Pons (tissue), 1 donor: Measurements from ENCODE around the gene WNT11.

Experiments
- DNase-seq: peaks from one replicate; pipeline ENCODE4 v3.0.0-alpha.2; 2016; ENCODE audit warnings: low spot score

Gene WNT11

DNA sequence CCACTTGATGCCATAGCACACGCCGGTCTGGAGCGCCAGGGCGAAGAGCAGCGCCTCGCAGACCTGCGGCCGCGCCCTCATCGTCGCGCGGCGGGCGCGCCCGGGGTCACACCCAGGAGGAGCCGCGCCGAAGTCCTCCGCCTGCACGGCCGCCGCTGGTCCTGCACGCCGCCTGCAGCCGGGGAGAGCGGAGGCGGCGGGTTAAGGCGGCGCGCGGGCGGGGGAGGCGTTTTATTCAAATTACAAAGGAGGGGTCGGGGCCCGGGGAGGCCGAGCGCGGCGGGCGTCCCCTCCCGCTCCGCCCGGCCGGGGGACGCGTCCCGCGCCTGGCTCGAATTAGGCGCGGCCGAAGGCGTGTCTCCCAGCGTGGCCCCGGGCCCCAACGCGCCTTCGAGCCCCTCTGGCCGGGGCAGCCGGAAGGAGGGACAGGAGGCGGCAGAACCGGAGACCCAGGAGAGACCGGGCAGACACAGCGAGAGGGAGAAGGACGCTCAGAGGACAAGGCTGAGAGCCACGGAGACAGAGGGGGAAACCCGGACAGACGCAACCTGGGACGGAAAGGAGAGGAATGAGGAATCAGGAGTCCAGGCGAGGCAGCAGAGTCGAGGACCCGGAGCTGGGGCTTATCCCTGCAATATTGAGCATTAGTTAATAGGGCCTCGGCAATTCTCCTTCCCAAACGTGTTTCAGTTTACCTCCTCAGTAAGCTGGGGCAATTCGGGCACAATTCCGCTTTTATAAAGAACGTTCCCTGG, at the start of gene WNT11:
Gene WNT11, minus strand, starts transcription at position 176 of the 755 bp plus-strand sequence. Its CDS starts 95 bp downstream, at position 81.
- DNase-seq, result no peak

DNA sequence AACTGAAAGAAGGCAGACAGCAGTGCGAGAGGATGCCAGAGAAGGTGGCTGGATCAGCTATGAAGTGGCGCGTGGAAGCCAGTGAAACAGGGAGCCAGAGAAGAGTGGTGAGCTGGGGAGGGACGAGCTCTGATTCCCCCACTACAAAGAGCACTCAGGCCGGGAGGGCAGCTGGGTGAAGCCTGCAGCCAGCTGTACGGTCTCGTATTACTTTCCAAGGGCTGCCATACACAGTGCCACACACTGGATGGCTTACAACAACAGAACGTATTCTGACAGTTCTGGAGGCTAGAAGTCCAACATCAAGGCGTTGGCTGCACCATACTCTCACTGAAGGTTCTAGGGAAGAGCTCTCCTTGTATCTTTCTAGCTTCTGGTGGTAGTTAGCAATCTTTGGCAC, 47.1 kb upstream of the WNT11 start:
- no peak for DNase-seq

DNA sequence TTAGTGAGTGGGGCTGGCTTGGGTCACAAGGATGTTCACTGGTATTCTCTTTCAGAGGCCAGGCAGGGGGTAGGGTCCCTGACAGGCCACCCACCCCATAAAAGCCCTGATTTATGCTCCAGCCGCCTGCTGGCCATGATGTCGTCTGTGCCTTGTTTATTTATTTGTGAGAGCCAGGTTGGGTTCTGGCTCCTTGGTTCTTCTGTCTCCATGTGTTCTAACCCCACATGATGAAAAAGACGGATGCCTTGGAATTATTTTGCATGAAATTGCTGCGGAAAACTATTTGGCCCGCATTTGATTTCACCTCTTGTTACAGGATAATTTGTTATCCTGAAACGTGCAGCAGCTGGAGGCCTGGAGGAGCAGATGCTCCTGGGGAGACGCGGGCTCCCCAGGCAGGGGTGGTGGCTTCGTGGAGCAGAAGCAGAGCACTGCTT, 46.3 kb upstream of the WNT11 start:
- no peak for DNase-seq

DNA sequence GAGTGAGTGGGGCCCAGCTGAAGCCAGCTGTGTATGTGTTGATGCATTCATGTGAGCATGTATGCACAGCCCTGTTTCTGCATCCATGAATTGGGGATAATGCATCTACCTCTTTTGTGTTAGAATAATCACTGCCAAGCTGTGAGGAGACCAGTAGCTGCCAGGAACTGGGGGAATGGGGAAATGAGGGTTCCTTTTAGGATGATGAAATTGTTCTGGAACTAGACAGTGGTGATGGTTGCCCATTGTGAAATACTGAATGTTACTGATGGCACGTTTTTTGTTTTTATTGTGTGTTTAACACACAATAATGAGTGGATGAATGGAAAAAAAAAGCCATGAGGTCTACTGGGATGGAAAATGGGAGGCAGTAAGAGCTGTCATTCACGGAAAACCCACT, 45.3 kb upstream of the WNT11 start:
- DNase-seq, result no peak

DNA sequence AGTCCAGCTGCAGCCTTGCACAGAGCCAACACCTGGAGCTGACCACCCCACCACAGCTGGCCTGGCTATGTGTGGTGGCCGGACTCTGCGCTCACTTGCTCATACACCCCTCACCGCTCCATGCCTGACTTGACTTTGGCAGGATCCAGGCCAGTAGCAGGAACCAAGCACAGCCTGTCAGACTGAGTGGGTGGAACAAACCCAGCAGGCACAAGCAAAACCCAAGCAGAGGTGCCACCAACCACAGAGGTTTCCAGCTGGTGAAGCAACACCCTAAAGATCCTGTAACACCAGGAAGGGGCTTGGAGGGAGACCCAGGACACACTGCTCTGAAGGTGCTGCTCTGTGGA, 44.9 kb upstream of the WNT11 start:
- DNase-seq, result no peak

DNA sequence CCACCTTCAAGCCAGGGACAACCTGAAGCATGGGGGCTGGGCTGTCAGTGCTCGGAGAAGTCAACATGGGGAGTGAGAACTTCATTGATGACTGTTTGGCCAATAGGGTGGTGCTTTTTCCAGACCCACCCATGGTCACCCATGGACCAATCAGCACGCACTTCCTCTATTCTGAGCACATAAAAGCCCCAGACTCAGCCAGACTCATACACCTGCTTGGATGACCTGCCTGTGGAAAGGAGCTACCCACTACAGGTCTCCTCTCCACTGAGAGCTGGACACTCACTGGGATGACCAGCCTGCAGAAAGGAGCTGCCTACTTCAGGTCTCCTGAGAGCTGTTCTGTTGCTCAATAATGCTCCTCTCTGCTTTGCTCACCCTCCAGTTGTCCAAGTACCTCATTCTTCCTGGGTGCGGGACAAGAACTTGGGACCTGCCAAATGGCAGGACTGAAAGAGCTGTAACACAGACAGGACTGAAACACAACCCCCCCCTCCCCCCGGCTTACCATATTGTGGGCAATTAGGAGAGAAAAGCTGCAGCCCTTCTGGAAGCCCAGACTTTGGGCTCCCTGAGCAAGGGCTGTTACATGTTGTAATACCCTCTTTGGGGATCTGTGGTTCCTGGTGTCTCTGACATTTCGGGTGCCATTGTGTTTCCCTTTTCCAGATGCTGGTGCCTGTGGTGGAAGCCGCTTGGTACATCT, 44.4 kb upstream of the WNT11 start:
- no peak for DNase-seq

DNA sequence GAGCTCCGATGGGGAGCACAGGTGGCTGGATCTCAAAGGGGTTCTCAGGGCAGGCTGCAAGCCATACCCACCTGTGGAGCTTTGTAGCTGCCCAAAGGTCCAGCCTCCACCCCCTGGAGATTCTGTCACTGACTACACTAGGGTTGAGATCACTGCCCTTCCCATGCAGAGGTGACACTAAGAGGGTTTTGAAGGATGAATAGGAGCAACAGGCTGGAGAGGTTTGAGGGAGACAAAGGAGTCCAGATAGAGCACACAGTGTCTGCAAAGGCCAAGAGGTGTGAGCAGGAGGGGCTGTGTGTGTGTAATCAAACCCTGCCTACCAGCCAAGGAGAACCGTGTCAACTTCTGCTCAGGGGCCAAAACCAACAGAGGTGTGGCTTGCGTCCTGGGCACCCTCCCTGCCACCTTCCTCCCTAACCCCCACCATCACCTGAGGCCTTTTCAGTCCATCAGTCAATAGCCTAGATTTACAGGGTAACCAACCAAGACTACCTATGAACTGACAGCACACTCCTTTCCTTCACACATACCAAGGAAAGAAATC, 43.0 kb upstream of the WNT11 start:
- no peak for DNase-seq

DNA sequence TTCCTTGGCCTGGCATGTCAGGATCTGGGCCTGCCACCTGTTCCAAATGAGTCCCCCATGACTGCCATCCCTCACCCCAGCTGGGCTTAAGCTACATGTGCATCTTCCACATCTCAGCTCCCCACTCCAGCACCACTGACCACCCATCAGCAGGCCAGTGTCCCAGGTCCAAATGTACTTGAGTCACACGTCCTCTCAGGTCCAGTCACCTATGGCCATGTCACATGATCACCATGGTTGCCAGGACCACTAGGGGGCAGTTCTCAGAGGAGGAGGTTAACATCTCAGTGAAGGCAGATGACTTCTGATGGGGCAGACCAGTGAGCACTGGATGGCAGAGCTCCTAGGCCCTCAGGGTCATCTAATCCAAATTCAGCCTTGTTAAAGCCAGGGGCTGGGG, 41.9 kb upstream of the WNT11 start:
- DNase-seq, result no peak

DNA sequence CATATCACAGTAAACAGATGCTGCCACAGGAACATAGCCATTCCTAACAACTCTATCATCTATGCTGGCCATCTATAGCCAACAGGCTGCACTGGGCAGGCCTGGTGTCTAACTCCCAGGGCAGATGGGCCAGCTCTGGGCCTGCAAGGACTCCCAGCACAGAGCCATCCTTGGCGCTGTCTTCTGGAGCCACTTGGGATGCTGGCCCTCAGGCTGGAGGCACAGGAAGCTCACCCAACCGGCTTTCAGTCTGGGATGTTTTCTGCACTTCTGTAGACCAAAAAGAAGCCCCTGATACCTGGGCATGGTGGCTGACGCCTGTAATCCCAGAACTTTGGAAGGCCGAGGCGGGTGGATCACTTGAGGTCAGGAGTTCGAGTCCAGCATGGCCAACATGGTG, 40.8 kb upstream of the WNT11 start:
- DNase-seq, result no peak

DNA sequence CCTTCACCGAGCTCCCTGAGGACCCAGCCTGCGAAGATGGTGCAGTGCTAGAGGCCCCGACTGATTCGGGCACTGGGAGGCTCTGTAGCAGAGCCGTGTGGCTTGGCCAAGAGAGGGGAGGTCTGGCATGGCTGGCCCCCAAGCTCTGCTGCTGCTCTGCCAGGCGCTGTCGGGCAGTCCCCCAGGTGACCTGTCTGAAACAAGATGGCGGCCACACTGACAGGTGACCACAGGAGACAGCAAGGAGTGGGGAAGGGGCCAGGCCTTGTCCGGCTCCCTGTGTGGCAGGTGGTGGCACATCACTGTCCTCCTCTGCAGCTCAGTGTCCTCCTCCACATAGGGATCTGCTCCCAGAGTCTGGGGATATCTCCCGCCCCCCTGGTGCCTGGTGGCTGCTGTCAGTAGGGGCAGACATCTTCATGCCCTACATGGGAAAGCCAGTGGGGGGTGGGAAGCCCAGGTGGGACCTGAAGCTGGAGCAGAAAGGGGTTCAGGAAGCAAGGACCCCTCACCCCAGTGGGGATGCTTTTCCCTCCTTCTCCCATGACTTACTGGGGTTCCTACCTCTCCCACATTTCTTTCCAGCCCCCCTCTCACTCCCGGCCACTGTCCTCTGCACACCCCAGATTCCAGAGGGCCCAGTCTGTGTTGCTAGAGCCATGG, 40.1 kb upstream of the WNT11 start:
- no peak for DNase-seq

DNA sequence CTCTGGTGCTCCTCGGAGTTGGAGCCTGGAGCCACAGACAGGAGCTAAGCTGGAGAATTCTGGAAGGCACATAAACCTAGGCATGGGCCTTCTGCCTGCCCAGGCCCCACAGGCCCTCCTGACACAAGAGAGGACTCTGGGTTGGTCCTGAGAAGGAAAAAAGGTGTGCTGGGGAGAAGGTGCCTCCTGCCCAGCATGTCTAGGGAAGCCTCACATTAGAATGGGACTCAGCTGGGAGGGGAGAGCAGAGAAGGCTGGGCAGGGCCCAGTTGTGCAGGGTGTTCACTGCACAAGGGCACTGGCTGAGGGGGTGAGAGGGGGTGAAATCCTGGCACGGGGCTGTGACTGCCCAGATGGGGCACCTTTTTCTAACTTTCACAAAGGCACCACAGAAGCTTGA, 39.4 kb upstream of the WNT11 start:
- DNase-seq, result no peak

DNA sequence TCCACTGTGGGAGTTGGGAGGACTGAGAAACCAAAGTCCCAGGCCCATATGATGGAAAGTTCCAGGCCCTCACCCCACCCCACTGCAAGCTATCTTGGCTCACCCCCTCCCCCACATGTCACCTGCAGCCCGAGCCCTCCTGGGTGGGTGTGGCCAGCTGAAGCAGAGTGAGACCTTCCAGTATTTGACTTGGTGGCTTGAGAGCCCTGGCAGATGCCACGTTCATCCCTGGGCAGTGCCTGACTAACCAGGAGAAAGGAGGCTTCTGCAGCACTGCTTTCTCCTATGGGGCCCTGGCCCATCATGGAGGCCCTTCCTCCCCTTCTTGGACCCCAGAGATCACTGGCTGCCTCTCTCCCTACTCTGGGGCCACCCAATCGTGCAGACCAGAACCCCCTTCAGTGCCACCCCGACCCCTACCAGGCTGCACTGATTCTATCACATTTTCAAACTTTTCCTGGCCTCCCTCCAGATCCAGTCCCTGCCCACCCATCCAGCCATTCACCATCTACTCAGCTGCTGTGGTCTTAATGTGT, 38.1 kb upstream of the WNT11 start:
- DNase-seq, result no peak

DNA sequence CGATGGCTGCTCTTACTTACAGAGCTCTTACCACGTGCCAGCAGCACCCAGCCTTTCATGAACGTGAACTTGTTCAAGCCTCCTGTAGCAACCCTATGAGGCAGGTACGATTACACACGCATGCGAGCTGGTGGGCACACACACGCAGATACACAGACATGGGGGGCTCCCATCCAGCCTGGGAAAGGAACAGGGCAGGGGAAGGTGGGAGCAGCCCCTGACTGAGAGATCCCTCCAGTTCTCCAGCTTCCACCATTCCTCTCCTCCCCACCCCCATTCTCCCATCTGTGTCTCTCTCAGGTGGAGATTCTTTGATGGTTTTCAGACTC, 37.6 kb upstream of the WNT11 start:
- DNase-seq, result no peak

DNA sequence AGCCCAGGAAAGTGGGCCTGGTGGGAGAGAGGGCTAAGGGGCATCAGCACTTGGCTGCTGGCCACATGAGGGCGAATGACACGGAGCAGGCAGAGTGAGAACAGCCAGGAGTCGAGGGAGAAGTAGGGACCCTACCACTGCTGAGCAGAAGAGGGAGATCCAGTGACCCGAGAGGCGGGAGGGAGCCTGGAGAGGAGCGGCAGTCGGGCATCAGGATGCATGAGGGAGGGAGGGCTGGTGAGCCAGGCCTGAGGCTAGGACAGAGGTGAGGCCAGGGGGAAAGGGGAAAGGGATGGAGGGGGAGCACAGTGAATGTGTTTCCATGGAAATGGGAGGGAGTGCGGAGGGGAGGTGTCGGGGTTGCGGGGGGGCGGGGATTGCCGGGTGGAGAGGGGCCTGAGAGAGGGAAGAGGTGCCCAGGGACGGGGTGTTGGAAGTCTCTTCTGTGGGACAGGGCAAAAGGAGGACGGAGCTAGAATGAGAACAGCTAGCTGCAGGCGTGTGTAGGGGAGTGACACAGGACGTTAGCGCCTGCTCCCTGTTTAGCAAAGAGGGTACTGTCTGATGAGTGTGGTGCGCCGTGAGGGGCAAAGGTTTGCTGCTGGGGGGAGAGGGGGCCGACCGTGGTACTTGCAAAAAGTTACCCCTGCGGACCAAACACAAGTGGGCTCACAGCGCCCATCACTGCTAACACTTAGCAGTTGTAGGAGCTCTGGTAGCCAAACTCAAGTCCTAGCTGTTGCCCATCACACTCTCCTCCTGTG, 37.1 kb upstream of the WNT11 start:
- no peak for DNase-seq

DNA sequence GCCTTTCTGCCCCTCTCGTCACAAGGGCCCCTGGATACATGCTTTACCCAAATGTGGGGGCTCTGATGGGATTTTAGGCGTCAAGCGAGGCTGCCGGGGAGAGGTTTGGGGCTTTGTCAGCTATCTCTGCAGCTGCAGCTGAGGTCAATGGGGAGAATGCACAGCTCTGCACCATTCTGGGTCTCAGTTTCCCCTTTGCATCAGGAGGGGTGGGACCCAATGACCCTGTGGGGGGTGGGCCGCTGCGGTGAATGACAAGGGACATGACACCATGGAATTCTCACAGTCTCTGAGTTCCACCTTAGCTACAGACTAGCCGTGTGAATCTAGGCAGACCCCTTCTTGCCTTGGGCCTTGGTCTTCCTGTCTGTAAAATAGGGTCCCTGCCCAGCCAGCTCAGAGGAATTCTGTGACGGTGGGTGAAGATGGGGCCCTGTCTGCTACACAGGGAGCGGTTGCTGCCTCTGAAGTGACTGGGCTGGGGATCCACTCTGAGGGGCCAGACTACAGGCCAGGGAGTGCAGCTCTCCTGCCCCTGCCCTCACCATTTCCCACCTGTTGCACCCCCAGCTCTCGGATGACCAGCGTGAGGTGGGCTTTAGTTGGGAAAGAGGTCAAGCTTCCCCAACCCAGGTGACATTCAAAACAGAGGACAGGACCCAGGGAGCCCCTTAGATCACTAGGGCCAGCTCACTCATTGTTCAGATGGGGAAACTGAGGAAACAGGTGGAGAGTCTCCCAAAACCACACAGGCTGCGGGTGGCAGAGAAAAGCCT, 35.9 kb upstream of the WNT11 start:
- DNase-seq, result no peak

DNA sequence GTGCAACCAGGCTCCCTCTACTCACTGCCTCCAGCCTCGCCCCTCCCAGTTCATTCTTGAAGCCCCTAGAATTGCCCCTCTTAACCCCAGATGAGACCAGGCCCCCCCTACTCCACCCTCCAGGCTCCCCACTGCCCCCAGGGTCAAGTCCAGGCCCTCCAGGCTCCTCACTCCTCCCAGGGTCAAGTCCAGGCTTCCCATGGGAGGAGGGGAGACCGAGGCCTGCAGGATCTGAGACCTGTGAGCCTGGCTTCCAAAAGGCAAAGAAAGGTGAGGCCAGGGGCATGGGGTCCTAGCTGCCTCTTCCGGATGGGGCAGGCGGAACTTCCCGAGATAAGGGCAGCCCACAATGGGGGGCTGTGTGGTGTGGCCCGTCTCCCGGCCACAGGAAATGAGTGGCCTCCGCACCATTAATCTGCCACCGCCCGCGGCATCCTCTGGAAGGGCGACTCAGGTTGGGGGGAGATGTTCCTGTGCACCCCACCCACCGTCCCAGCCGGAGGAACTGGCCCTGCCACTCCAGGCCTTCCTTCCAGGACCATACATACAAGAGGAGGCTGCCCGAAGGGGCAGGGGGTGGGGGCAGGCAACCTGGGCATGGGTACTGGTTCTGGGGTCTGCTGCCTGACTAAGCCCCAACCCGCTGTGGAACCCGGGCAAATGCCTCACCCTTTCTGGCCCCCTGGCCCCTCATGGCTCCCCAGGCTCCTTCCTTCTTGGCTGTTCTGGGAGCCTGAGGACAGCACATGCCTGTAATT, 35.1 kb upstream of the WNT11 start:
- DNase-seq, result no peak

DNA sequence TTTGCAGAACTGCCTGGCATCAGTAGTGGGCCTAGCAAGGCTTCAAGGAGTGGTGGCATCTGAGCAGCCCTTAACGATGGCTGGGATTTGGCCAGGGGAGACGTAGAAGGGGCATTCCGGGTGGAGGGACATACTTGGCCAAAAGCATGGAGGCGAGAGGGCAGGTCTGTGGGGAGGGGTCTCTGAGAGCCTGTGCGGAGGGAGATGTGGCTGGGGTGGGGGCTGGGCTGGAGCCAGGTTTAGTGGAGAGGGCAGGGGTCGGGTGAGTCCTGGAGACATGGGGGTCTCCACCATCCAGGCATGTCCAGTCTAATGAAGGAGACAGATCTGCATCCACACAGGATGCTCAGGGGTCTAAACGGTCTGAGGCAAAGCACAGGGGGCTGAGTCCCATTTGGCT, 34.4 kb upstream of the WNT11 start:
- no peak for DNase-seq

DNA sequence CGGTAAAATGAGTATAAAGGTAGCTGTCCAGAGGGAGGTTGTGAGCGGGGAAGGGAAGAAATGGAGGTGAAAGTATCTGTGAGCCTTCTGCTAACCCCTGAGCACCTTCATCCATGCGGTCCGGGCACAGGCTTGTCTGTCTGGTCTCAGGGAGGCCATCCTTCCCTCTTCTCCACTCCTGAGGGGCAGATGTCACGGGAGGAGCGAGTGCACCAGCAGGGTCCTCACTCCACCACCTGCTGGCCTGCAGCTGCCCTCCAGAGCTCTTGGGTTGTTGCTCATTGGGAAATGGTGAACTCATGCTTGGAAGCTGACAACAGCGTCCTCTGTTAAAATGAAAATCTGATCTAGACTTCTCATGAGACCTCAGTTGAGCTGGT, 33.8 kb upstream of the WNT11 start:
- DNase-seq, result no peak

DNA sequence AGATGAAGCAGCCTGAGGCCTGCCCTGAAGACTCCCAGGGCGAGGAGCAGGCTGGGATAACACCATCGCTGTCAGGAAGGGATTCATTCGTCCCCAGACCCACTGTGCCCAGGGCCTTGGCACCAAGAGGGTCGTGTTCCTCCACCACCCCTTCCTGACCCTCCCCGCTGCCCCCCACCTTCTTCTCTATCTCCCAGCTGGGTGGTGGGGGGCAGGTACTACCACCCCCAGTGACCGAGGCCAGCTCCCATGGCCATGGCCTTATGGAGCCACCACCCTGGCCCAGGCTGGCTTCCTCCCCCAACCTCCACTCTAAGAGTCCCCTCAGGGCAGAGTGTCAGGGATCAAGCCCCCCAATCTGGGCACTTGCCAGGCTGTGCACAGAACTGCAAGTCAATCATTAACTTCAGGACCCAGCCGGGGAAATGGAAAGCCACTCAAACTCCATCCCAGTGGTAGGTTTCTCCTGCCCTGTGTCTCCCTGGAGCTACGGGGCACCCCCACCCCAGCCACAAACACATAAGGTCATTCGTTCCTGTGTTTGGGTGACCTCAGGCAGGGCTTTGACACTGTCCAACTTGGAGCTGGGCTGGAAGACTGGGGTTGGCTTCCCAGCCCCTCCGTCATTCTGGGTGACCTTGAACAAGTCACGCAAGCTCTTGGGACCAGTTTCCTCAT, 33.3 kb upstream of the WNT11 start:
- DNase-seq, result no peak

DNA sequence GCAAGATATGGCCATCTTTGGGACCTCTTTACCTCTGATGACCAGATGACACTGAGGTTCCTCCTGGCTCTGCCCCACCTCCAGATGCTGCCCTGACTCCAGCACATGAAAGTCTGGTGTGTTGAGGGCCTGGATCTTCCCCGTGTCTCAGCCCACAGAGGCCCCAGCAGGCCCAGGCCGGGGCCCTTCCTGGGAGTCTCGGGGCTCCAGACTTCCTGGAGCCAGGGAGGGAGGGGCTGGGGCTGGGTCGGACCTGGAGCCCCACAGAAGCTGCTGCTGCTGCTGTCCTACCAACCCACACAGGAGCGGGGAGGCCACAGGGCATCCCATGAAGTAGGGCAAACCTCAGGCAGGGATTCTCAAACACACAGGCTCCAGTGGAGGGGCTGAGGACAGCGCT, 32.2 kb upstream of the WNT11 start:
- DNase-seq, result no peak
